Right lobe of liver (tissue), 4 donors: ENCODE data around the gene PIK3R3.

Experiments used
- POLR2A ChIP-seq: fragments of 450-650 bp; IDR thresholded peaks from one replicate; pipeline ENCODE4 v1.6.1; 2017; ENCODE audit warnings: antibody characterized with exemption, mild to moderate bottlenecking
- TF ChIP-seq, protein P1 (sequence below), 4 donors: fragments of 200-600 bp in 3 of 4; fragments of 450-650 bp in 1 of 4; IDR thresholded peaks; one replicate each; pipeline versions ENCODE4 v1.5.1 to v1.8.0; 2016 to 2022; ENCODE audit warnings: antibody characterized with exemption in 4 of 4, mild to moderate bottlenecking in 2 of 4
- donor health status: DM: no; HTN: no; CAD: no.
- donor health status: DM: no; HTN: no; CAD: no.
- donor health status: DM: no; HTN: yes; CAD: no.

DNA sequence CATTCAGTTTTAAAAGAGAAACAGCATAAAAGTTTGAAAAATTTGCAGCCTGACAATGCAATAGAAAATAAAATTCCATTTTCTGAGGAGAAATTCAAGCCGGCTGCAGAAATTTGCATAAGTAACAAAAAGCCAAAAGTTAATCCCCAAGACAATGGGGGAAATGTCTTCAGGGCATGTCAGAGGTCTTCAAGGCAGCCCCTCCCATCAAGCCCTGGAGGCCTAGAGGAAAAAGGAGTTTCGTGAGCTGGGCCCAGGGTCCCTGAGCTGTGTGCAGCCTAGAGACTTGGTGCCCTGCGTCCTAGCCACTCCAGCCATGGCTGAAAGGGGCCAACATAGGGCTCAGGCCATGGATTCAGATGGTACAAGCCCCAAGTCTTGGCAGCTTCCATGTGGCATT is 74.6 kb downstream of the PIK3R3 start:
- TF ChIP-seq, protein P1, sequence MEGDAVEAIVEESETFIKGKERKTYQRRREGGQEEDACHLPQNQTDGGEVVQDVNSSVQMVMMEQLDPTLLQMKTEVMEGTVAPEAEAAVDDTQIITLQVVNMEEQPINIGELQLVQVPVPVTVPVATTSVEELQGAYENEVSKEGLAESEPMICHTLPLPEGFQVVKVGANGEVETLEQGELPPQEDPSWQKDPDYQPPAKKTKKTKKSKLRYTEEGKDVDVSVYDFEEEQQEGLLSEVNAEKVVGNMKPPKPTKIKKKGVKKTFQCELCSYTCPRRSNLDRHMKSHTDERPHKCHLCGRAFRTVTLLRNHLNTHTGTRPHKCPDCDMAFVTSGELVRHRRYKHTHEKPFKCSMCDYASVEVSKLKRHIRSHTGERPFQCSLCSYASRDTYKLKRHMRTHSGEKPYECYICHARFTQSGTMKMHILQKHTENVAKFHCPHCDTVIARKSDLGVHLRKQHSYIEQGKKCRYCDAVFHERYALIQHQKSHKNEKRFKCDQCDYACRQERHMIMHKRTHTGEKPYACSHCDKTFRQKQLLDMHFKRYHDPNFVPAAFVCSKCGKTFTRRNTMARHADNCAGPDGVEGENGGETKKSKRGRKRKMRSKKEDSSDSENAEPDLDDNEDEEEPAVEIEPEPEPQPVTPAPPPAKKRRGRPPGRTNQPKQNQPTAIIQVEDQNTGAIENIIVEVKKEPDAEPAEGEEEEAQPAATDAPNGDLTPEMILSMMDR (IDR thresholded peaks at IDR 0.05): no peak
- TF ChIP-seq POLR2A: no peak
